GM18861 (cell line): ENCODE results near the gene HOMER3.
"Not testable (repeated sequence)": the region's sequence is repeated elsewhere in the genome, so short reads cannot be mapped to it uniquely, and the experiment has no call there.

Experiments used
- ATAC-seq: cut with Tn5 transposase; IDR thresholded peaks from one replicate; pipeline ENCODE4 v1.9.1; 2021; ENCODE audit not compliant: unreplicated experiment

HOMER3 gene

DNA sequence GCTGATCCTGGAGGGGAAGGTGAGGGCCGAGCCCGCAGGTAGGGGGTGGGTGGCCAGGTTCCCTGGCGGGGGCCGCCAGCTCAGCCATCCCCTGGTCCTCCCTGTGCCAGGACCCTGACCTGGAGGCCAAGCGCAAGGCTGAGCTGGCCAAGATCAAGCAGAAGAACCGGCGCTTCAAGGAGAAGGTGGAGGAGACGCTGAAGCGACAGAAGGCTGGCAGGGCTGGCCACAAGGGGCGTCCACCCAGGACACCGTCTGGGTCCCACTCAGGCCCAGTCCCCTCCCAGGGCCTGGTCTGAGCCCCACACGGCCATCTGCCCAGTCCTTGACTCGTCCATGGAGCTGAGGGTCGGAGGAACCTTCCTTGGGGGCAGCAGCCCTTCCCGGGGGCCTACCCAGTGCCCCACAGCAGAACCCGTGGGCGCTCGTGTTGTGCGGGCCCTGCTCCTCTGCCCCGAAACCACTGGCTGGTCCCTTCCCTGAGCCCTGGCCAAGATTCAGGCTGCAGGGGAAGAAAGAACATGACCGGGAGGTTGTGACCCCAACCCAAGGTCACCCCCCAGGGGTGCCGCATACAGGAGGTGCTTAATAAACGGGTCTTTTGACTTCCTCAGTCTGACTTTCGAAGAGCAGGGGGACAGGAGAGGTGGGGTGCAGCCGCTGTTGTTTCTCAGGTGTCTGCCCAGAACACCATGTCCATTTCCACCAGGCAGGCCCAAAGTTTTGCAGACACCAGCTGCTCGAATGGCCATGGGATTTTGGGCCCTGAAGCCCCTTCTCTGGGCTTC is 12.8 kb downstream of the HOMER3 start:
- ATAC-seq, result no peak

DNA sequence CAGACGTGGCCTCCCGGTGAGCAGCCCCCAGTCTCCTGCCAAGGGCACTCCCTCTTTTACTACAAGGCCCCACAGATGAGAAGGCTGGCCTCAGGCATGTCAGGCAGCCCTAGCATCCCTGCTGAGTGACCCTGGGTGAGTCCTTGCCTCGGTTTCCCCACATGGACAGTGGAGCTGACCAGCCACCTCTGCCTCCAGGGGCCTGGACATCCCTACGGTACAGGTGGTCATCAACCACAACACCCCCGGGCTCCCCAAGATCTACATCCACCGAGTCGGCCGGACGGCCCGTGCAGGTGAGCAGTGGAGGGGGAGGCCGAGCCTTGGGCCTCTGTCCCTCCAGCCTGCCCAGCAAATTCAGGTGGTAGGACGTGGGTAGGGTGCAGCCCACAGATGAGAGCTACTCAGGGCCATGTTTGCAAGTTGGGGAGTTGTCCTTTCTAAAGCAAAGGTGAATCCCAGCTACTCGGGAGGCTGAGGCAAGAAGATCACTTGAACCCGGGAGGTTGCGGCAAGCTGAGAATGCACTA is 16.3 kb downstream of the HOMER3 start:
- no peak for ATAC-seq

GRCh38 chr19:18922228-18922985 is 18.6 kb downstream of the HOMER3 start:
- ATAC-seq, result no peak

- ATAC-seq, result no peak
These were observed 19.4 kb downstream of the HOMER3 start for GRCh38 chr19:18921593-18921992.

DNA sequence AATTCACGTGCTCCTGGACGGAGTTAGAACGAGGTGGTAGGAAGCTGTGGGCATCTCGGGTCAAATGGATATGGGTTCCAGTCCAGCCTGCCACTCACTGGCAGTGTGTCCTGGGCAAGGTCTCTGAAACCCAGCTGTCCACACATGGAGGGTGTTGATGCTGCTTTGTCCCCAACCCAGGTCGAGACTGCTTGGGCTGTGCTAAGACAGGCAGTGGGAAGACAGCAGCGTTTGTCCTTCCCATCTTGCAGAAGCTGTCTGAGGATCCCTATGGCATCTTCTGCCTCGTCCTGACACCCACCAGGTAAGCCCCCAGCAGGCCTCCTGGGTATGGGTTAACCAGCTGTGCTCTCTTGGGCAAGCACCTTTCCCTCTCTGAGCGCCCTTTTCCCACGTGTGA is 20.6 kb downstream of the HOMER3 start:
- no peak for ATAC-seq

- no peak for ATAC-seq
These were observed 21.2 kb downstream of the HOMER3 start for GRCh38 chr19:18919900-18920214.

DNA sequence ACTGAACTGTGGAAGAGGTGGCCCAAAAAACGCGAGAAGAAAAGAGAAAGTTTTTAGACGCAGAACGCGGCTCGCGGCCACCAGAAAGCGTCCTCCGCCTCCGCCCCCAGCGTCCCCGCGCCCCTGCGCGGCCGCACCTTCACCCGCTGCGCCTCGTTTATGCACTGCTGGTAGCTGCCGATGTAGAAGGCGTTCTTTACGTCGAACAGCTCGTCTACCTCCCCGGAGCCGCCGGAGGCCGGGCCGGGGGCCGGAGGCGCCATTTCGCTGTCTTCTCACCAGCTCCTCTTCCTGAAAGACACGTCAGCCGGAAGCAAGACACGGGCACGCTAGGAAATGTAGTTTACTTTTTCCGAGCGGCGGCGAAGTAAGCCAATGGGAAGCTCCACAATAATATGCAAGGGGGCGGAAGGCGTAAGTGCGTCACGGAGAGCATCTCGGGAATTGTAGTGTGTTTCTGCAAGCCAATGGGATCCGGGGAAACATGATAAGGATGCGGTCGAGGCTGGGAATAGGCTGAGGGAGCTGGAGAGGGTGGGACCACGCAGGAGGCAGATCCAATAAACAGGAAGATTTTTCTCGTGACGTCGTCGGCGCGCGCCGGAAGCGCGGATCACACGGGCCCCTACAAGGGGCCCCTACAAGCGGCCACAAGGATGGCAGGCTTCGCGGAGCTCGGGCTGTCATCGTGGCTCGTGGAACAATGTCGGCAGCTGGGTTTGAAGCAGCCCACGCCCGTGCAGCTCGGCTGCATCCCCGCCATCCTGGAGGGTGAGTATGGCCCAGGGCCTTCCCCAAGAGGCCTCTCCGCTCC is 21.7 kb downstream of the HOMER3 start, which contains the start of the genes COPE and DDX49:
Gene COPE (minus strand): TSS at position 302 of the 814 bp plus-strand sequence. CDS start 39 bp downstream, at position 263.
Gene DDX49 (plus strand): TSS at position 630 of the 814 bp plus-strand sequence. CDS start 27 bp downstream, at position 657.
- ATAC-seq, result peak; percentile 90

GRCh38 chr19:18917593-18917992 is 23.4 kb downstream of the HOMER3 start:
- not testable (repeated sequence) for ATAC-seq

DNA sequence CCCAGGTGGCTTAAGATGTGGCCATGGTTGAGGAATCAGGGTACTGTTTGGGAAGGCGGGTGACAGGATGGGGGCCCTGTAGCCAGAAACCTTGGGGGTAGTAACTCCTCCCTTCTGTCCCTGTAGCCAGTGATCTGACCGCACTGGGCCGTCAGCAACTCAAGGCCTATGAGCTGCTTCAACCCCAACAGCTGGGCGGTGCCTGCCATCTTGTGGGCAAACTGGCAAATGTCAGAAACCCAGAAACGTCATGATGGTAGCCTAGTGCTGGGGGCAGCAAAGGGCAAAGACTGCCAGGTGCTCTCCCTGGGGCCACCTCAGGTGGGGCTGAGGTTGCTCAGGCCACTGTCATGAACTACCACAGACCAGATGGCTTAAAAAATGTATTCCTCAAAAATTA is 25.4 kb downstream of the HOMER3 start:
- no peak for ATAC-seq

GRCh38 chr19:18913466-18913865 is 27.6 kb downstream of the HOMER3 start:
- ATAC-seq, result no peak

DNA sequence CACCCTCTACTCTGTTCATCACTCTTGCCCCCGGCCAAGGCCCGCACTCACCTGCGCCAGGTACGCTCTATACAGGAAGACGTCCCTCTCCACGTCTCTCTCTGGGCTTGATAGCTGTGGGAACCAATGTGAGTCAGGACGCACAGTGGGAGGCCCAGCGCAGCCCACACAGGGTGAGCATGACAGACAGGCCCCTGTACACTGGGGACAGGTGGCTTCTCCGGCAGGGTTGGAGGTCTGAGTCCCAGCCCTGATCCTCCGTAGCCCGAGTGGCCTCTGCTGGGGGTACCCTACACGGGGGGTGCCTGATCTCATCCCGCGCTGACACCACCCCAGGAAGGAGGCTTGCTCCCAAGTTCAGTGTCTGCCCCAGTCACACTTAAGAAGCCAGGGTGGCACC is 28.1 kb downstream of the HOMER3 start:
- no peak for ATAC-seq

DNA sequence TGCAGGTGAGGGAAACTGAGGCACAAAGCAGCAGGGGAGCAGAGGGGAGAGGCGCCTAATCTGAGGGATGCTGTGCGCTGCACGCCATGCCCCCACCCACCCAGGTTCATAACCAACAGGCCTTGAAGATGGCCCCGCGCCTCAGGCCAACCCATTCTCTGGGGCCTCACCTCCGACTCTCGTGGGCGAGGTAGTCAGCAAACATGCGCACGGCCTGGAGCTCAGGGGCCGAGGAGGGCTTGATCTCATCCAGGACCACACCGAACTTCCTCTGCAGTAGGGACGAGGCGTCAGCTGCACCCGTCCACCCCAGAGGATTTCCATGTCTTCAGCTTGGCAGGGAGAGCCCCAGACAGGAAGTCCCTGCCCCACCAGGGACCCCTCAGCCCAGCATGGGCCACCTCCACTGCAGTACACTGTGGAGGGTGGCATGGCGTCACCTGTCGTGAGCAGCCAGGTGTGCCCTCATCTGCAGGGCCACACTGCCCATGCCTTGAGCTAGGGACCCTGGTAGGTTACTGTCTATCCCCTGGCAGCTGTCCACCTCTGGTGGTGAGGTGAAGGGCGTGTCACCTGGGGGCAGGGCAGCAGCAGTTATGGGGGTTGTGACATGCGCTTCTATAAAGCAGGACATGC is 30.1 kb downstream of the HOMER3 start:
- ATAC-seq, result no peak

GRCh38 chr19:18910010-18910409 is 31.0 kb downstream of the HOMER3 start:
- no peak for ATAC-seq

DNA sequence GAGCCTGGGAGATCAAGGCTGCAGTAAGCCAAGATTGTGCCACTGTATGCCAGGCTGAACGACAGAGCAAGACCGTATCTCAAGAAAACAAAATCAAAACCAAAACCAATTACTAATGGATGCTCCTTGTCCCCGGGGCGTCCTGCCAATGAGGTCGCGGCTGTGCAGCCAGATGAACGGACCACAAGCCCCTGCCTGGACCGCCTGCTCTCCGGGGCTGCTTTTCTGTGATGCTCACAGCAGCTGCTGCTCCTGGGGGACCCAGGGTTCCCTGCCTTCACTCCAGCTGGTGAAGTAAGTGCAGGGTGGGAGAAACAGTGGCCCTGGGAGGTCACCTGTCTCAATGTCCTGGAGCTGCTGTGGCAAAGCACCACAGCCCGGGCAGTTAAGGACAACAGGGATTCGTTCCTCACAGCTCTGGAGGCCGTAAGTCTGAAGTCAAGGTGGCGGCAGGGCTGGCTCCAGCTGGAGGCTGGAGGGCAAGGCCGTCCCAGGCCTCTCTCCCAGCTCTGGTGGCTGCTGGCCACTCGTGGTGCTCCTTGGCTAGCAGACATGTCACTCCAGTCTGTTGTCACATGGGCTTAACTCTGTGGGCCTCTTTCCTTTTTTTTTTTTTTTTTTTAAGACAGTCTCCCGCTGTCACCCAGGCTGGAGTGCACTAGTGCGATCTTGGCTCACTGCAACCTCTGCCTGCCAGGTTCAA is 31.9 kb downstream of the HOMER3 start:
- ATAC-seq, result no peak

- ATAC-seq, result no peak
These were observed 34.2 kb downstream of the HOMER3 start for GRCh38 chr19:18906605-18907519.

DNA sequence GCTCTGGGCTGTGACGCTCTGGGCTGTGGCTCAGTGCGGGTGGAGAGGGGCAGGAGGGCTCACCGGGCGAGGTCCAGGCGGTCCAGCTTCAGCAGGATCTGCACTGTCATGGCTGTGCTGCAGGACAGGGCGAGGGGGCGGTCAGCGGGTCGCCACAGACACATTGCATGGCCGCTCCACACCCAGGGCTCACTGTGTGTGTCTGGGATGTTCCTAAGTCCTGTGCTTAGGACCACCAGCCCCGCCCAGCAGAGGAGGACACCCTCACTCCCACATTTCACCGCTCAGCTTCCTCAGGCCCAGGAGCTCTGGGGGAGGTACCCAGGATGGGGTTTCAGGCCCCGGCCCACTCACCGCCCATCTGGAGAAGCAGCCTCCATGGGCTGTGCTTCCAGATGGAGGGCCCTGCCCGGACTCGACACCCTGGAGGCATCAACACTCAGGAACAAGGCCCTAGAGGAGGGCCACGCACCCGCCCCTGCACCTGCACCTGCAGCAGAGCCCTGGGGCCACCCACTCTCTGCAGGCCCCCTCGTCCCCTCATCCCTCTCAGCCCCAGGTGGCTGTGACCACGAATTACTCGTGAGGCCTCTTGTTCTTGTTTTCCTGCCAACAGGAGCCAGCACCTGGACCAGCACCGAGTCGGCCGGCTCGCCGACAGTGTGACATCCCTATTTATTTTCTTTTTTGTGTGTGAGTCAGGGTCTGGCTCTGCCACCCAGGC is 35.3 kb downstream of the HOMER3 start:
- no peak for ATAC-seq

DNA sequence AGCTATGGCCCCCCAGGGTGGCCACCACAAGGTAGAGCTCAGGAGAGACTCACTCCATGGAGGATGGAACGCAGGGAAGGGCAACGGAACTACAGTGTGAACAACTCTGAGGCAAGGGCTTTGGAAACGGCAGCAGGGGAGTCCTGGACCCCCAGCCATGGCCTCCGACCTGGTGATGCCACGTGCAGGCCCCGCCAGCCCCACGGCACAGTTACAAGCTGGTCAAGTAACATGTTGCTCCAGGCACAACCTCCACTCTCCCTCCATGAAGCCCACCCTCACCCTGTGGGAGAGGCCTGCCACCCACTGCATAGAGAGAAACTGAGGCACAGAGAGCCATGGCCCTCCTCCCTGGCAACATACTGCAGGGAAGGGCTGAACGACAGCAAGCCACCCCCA is 36.0 kb downstream of the HOMER3 start:
- no peak for ATAC-seq

DNA sequence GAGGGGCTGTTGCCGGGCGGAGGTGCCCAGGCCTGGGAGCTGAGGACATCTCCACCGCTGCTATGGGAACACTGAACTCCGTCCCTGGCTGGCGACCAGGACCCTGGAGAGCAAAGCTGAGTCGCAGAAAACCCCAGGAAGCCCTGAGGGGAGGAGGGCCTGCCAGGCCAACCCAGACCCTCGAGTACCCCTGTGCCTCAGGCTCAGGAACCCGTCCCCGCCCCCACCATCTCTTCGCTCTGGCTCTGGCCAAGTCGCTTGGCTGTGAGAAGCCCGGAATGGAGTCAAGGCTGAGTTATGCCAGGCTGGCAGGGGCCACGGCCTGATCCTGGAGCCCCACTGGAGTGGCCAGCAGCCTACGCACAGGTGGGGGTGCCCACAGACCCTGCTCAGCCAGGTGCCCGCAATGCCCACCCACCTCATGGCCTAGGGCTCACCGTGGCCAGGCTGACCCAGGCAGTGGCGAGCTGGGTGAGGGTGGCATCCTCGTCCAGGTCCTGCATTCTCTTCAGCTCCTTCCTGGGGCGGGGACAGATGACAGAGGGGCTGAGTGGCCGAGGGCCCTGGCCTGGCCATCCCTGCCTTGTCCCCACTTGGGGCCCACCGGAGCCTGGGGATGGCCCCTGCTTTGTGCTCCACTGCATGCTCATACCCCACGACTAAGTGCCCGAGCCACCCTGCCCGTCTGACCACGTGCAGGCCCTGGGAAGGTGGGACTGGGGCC is 36.5 kb downstream of the HOMER3 start:
- no peak for ATAC-seq
